Cardiac fibroblast (primary cell): ENCODE measurements around the gene ASTN2.
A peak's percentile ranks its signal among the peaks of the same experiment; 100 is the strongest.

Source experiments
- DNase-seq, 2 donors: peaks; one replicate each; pipeline versions ENCODE4 v3.0.0 to v3.0.0-alpha.2; 2010; ENCODE audit warnings: low read depth in 2 of 2
- H3K4me3 ChIP-seq, 2 donors: replicated peaks in 1 of 2; 1 replicate in 1 of 2; 2 replicates in 1 of 2; pipeline ENCODE4 v1.5.1; 2011; ENCODE audit warnings: low read depth in 2 of 2, low read length in 2 of 2, mild to moderate bottlenecking in 2 of 2, moderate library complexity in 1 of 2
- CTCF ChIP-seq: IDR thresholded peaks from one replicate; pipeline ENCODE4 v1.5.1; 2011; ENCODE audit warnings: low read depth, mild to moderate bottlenecking, low read length, inconsistent platforms

ASTN2 gene

DNA sequence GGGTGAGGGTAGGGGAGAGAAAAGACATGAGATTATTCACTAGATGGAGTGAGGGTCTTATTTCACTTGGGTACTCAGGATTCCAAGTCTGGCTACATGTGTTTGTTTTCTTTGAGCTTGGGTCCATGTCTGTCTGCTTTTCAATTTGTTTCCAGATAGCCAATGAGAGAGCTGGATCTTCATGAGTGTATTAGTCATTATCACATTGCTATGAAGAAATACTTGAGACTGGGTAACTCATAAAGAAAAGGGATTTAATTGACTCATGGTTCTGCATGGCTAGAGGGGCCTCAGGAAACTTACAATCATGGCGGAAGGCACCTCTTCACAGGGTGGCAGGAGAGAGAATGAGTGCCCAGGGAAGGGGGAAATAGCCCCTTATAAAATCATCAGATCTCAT, 924.5 kb downstream of the ASTN2 start:
- no peak overlapping the region for H3K4me3 ChIP-seq
- no peak for TF ChIP-seq CTCF
- peak; percentile 26 to 62 for DNase-seq

- TF ChIP-seq CTCF = no peak
- H3K4me3 ChIP-seq = no peak overlapping the region
- DNase-seq = no peak
Measured at GRCh38 chr9:116488373-116488772, 926.5 kb downstream of the ASTN2 start.

DNA sequence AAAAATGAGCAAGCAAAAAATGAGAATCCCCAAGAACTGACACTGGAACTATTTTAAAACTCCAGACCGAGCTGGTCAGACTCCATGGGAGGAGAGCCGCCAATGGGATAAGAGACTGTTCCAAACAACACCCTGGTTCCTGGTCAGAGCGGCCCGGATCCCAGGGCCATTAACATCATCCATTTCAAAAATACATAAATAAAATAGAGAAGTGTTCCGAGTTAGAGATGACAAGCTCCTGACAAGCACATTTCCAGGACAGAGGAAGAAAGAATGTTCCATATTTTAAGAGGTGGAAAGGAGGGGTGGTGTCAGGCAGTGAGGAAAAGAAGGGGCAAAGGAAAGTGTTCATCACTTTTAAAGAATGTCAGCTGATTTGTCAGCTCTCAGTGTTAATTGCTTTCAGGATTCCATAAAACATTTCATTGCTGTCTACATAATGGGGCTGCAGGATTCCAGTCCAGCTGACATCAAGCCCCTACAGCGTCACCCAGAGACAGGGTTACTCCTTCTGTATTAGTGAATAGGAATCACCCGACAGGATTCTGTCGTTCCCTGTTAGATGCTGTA, 930.3 kb downstream of the ASTN2 start:
- H3K4me3 ChIP-seq = no peak overlapping the region
- no peak for TF ChIP-seq CTCF
- DNase-seq = no peak

DNA sequence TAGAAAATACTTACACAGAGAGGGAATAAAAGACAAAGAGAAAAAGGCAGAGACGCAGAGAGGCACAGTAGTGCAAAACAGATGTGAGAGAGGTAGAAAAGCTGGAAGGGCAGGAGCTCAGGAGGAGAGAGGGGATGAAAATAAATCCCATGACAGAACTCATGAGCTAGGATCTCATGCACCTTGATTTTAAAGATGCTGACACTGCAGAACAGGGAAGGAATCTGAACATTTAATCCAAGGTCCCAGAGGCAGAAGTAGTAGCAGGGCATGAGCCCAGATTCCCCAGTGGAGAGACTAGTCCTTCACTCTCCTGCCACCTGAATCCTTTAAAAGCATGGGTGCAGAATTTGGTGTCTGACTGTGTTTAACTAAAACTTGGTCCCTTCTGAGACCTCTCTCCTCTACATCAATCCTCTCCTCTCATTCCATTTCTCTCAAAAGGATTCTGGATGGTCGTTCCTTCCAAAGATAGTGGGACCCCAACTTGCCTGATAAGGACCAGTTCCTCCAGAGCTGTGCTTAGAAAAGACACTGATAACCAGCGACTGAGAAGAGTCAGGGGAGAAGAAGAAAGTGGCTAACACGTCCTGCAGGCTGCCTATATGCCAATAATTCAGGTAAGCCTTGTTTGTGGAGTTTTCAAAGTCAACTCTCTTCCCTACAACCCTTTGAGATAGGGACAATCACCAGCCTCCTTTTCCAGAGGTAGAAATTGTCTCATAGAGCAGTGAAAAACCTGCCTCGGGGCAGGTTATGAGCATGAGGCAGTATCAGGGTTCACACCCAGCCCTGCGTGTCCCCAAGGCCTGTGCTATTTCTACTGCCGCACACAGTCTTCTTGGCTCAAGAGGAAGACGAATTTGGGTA, 931.0 kb downstream of the ASTN2 start:
- DNase-seq = no peak
- TF ChIP-seq CTCF = no peak

DNA sequence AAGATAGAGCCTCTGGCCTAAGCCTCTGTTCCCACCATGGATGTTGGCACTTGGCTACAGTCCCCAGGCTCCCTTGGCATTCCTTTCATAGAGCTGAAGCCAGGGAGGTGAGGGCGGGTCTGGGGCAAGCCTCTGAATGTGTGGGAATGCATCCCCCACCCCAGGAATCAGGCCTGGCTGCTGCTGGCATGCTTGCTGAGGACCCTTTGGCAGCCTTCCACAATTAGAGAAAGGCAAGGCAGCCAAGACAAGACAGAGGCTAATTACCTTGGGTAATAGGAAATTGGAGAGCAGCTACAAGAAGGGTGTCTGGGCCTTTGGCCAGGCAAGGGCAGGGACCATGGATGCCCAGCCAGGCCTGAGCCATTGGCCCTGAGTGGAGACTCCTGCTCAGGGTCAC, 932.1 kb downstream of the ASTN2 start:
- TF ChIP-seq CTCF = no peak
- peak in 1 of 2 donors; percentile 76 for DNase-seq
- H3K4me3 ChIP-seq = no peak overlapping the region

More for the DNA sequence above, 931.0 kb downstream of the ASTN2 start:
- H3K4me3 ChIP-seq = no peak overlapping the region

DNA sequence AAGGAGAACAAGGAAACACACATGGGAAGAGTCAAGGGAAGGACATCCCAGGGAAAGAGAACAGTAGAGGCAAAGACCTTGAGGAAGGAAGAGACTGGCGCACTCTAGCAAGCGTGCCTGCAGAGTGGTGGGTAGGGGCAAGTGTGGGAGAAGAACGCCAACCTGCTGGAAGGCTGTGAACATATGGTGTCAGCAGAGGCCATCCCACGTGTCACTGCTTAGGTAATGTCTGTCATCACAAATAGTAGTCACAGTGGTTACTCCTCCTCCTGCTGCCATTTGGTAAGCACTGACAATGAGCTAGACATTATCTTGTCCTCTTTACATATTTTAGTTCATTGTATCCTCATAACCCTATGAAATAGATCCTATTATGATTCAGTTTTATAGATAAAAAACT, 934.2 kb downstream of the ASTN2 start:
- no peak for TF ChIP-seq CTCF
- no peak for DNase-seq
- H3K4me3 ChIP-seq = no peak overlapping the region
